Smooth muscle cell (in vitro differentiated cells): ENCODE data around the gene RPL29. TPM values are rescaled to one million over a fixed set of nuclear protein-coding genes. Genes with fewer than 3 reads are reported as not detected.

Experiments used
- DNase-seq: peaks from one replicate; lab custom pipeline; 2025; ENCODE audit not compliant: unreplicated experiment; lab: John Stamatoyannopoulos, UW
- H2AFZ ChIP-seq: fragments of 200-600 bp; sonication (generic); 2 replicates; pipeline ENCODE4 v1.6.0; 2016; ENCODE audit warnings: antibody characterized with exemption, low read depth, mild to moderate bottlenecking
- H3F3A ChIP-seq: fragments of 200-600 bp; sonication (generic); 2 replicates; pipeline ENCODE4 v1.6.0; 2017; ENCODE audit warnings: antibody characterized with exemption, low read depth
- H3K27ac ChIP-seq: fragments of 200-600 bp; sonication (generic); 2 replicates; pipeline ENCODE4 v1.5.1; 2016; ENCODE audit warnings: low read depth, mild to moderate bottlenecking
- H3K27me3 ChIP-seq: fragments of 200-600 bp; sonication (generic); 2 replicates; pipeline ENCODE4 v1.6.1; 2016; ENCODE audit warnings: low read depth, mild to moderate bottlenecking
- H3K36me3 ChIP-seq: fragments of 200-600 bp; sonication (generic); 2 replicates; pipeline ENCODE4 v1.5.1; 2016; ENCODE audit warnings: low read depth
- H3K4me1 ChIP-seq: fragments of 200-600 bp; sonication (generic); 2 replicates; pipeline ENCODE4 v1.5.1; 2016; ENCODE audit warnings: low read depth
- H3K4me2 ChIP-seq: fragments of 200-600 bp; sonication (generic); 2 replicates; pipeline ENCODE4 v1.6.0; 2016; ENCODE audit warnings: mild to moderate bottlenecking
- H3K4me3 ChIP-seq: fragments of 200-600 bp; sonication (generic); 2 replicates; pipeline ENCODE4 v1.5.1; 2016; ENCODE audit warnings: mild to moderate bottlenecking
- H3K79me2 ChIP-seq: fragments of 200-600 bp; sonication (generic); 2 replicates; pipeline ENCODE4 v1.6.0; 2016; ENCODE audit warnings: low read depth, mild to moderate bottlenecking
- H3K9ac ChIP-seq: fragments of 200-600 bp; sonication (generic); 2 replicates; pipeline ENCODE4 v1.6.0; 2016; ENCODE audit warnings: low read depth
- H3K9me3 ChIP-seq: fragments of 200-600 bp; sonication (generic); replicated peaks from 2 replicates; pipeline ENCODE4 v1.5.1; 2016; ENCODE audit warnings: low read depth
- H4K20me1 ChIP-seq: fragments of 200-600 bp; sonication (generic); 2 replicates; pipeline ENCODE4 v1.6.0; 2016; ENCODE audit warnings: low read depth
- WGBS: methylation state at CpG from one replicate; pipeline ENCODE4 v1.1.7; 2016; ENCODE audit warnings: low lambda C conversion rate; 5-methylcytosine and 5-hydroxymethylcytosine counted together
- polyA plus RNA-seq: library from polyadenylated mRNA; unstranded; fragments of >200 nt; fragmentation: Nextera tagmentation; extraction: Ambion mirVana; gene quantifications from 2 replicates; pipeline ENCODE4 v1.2.1, GENCODE V29; 2016
- total RNA-seq: library from RNA; depleted of rRNA; stranded (reverse); fragments of >200 nt; gene quantifications from 2 replicates; pipeline ENCODE4 v1.2.3, GENCODE V29; 2014
- TF ChIP-seq, protein P1 (sequence below): fragments of 200-600 bp; sonication (generic); IDR thresholded peaks from 2 replicates; pipeline ENCODE4 v1.5.1; 2017; ENCODE audit warnings: borderline replicate concordance, mild to moderate bottlenecking, antibody characterized with exemption; ENCODE audit not compliant: insufficient read depth, poor library complexity, severe bottlenecking

The RPL29 gene
- total and polyA plus RNA-seq, 2 experiments from 2014 or later = 708 to 1,004 TPM

DNA sequence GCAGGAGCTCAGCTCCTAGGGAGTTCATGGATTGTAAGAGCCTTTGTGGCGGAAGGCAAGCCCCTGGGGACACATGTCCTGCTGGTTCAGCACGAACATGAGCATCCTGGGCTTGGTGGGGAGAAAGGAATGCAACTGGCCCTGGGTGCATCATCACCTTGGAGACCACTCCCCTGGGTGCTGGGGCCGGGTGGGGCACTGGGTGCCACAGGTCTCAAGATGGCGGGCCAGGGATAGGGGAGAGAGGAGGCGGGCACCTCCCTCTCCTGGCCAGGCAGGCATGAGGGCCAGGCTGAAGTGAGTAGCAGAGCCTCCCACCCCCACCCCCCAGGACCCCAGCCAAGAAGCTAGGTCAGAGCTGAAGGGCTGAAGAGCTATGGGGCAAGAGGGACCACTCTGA, 29.2 kb downstream of the RPL29 start:
- Histone ChIP-seq H3K9me3 (no peaks in the 10 kb centered on the region), H3K4me1 (peaks cover 45% of the 10 kb centered on the region), H3K4me3 (peak overlapping the region; percentile 79), H3F3A (peaks cover 11% of the 10 kb centered on the region), H2AFZ (no peak overlapping the region), H3K4me2 (peak overlapping the region; percentile 86), H3K27me3 (no peaks in the 10 kb centered on the region), H4K20me1 (peaks cover 43% of the 10 kb centered on the region), H3K79me2 (peaks cover 36% of the 10 kb centered on the region), H3K9ac (peak overlapping the region; percentile 71), H3K36me3 (no peaks in the 10 kb centered on the region), H3K27ac (no peak overlapping the region)
- TF ChIP-seq, protein P1, sequence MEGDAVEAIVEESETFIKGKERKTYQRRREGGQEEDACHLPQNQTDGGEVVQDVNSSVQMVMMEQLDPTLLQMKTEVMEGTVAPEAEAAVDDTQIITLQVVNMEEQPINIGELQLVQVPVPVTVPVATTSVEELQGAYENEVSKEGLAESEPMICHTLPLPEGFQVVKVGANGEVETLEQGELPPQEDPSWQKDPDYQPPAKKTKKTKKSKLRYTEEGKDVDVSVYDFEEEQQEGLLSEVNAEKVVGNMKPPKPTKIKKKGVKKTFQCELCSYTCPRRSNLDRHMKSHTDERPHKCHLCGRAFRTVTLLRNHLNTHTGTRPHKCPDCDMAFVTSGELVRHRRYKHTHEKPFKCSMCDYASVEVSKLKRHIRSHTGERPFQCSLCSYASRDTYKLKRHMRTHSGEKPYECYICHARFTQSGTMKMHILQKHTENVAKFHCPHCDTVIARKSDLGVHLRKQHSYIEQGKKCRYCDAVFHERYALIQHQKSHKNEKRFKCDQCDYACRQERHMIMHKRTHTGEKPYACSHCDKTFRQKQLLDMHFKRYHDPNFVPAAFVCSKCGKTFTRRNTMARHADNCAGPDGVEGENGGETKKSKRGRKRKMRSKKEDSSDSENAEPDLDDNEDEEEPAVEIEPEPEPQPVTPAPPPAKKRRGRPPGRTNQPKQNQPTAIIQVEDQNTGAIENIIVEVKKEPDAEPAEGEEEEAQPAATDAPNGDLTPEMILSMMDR = no peak
- DNase-seq = no peak
- WGBS = 86% methylated on average over 3 of the region's 5 CpGs

DNA sequence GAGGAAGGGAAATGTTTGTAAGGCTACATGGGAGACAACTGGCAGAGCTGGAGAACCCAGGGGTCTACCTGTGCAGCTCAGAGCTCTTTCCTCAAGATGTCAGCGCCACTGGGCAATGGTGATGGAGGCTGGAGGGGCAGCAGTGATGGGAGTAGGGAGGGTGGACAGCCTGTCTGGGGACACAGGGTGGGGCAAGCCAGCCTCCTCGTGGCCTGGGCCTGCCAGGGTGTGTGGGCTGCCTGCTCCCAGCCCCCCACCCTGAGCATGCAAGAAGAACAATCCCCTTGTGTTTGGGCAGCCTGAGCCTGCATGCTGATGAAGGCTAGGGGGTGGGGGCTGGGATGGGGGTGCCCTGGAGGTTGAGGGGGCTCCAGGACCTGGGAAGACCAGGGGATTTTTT, 29.7 kb downstream of the RPL29 start:
- Histone ChIP-seq H3K4me3 (peak overlapping the region; percentile 79), H3K27ac (no peak overlapping the region), H4K20me1 (peaks cover 45% of the 10 kb centered on the region), H3F3A (peaks cover 11% of the 10 kb centered on the region), H3K36me3 (no peaks in the 10 kb centered on the region), H3K4me1 (peaks cover 45% of the 10 kb centered on the region), H3K9ac (no peak overlapping the region), H2AFZ (no peak overlapping the region), H3K79me2 (peaks cover 36% of the 10 kb centered on the region), H3K27me3 (no peaks in the 10 kb centered on the region), H3K9me3 (no peaks in the 10 kb centered on the region), H3K4me2 (peak overlapping the region; percentile 86)
- DNase-seq = no peak
- TF ChIP-seq, protein P1 = no peak
- 68% methylated on average over 2 of the region's 2 CpGs for WGBS

DNA sequence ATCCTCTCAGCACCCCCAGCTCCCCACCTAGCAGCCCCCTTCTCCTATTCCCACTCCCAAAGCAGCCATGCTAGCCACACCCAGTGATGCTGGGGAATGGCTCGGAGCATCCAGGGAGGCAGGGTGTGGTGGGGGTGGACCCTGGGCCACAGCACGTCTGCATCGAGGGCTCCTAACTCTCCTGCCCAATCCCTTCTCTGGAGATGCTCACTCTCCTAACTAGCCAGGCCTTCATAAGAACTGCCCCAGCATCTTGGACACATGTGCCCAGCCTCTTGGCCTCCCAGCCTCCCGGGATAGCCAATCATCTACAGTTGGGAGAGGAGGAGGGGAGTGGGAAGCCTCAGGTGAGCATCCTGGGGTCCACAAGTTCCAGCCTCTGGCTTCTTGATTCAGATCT, 31.2 kb downstream of the RPL29 start:
- 86% methylated on average over 4 of the region's 4 CpGs for WGBS
- no peak overlapping the region for H3K9ac ChIP-seq
- no peak overlapping the region for H3K27ac ChIP-seq

More for the DNA sequence above, 31.2 kb downstream of the RPL29 start:
- no peak overlapping the region for H3K4me2 ChIP-seq
- no peaks in the 10 kb centered on the region for H3K36me3 ChIP-seq
- peaks cover 36% of the 10 kb centered on the region for H3K79me2 ChIP-seq
- peaks cover 45% of the 10 kb centered on the region for H3K4me1 ChIP-seq
- H4K20me1 ChIP-seq = peaks cover 45% of the 10 kb centered on the region
- H3K9me3 ChIP-seq = no peaks in the 10 kb centered on the region
- H3K4me3 ChIP-seq = no peak overlapping the region
- DNase-seq = no peak
- no peak overlapping the region for H2AFZ ChIP-seq
- no peaks in the 10 kb centered on the region for H3K27me3 ChIP-seq
- TF ChIP-seq, protein P1 = no peak
- H3F3A ChIP-seq = peaks cover 11% of the 10 kb centered on the region
